ENCODE measurements around the gene PTPRR. TPM values are rescaled to one million over a fixed set of nuclear protein-coding genes. Genes with fewer than 3 reads are reported as not detected.

PTPRR gene
- total RNA-seq, 2 experiments from 2014 or later = not detected

GRCh38 chr12:70854138-70854537 is 66.4 kb downstream of the PTPRR start:
- Mint-ChIP-seq H3K9me3 (no peaks in the 10 kb centered on the region), H3K4me3 (no peak overlapping the region), H3K27ac (no peak overlapping the region), H3K36me3 (ENCODE audit: low read depth) (no peaks in the 10 kb centered on the region), H3K4me1 (ENCODE audit: low read depth) (no peaks in the 10 kb centered on the region), H3K27me3 (no peaks in the 10 kb centered on the region)
- Histone ChIP-seq H3K36me3 (ENCODE audit: insufficient read depth, low read length) (no peaks in the 10 kb centered on the region), H3K4me1 (ENCODE audit: insufficient read depth, low read length) (no peaks in the 10 kb centered on the region), H3K27me3 (ENCODE audit: control insufficient read depth in 1 of 2, insufficient read depth in 2 of 2, low read length in 2 of 2) (no peaks in the 10 kb centered on the region), H3K4me3 (ENCODE audit: low read length) (no peak overlapping the region), H3K9me3 (ENCODE audit: control insufficient read depth in 1 of 2, insufficient read depth in 1 of 2, low read length in 2 of 2) (no peaks in the 10 kb centered on the region), H3K27ac (ENCODE audit: low read depth in 1 of 2, low read length in 2 of 2) (no peak overlapping the region)
- no peak for TF ChIP-seq CTCF (IDR thresholded peaks at IDR 0.05)
- CTCF ChIA-PET = no interaction called here
- DNase-seq (no peak), ATAC-seq (ENCODE audit: poor library complexity) (no peak)
- POLR2A ChIA-PET = no interaction called here
- intact Hi-C loops (cut with DNase I, micrococcal nuclease) = no loop called here

- Histone ChIP-seq H3K27ac (ENCODE audit: low read depth in 1 of 2, low read length in 2 of 2) (no peak overlapping the region), H3K36me3 (ENCODE audit: insufficient read depth, low read length) (no peaks in the 10 kb centered on the region), H3K9me3 (ENCODE audit: control insufficient read depth in 1 of 2, insufficient read depth in 1 of 2, low read length in 2 of 2) (no peaks in the 10 kb centered on the region), H3K27me3 (ENCODE audit: control insufficient read depth in 1 of 2, insufficient read depth in 2 of 2, low read length in 2 of 2) (no peaks in the 10 kb centered on the region), H3K4me1 (ENCODE audit: insufficient read depth, low read length) (no peaks in the 10 kb centered on the region), H3K4me3 (ENCODE audit: low read length) (no peak overlapping the region)
- no peak for ATAC-seq (ENCODE audit: poor library complexity)
- TF ChIP-seq CTCF (IDR thresholded peaks at IDR 0.05) = no peak
- Mint-ChIP-seq H3K4me3 (no peak overlapping the region), H3K9me3 (no peaks in the 10 kb centered on the region), H3K4me1 (ENCODE audit: low read depth) (no peaks in the 10 kb centered on the region), H3K36me3 (ENCODE audit: low read depth) (no peaks in the 10 kb centered on the region), H3K27me3 (no peaks in the 10 kb centered on the region), H3K27ac (no peak overlapping the region)
- POLR2A ChIA-PET = no interaction called here
- intact Hi-C loops (cut with DNase I, micrococcal nuclease) = no loop called here
- CTCF ChIA-PET = no interaction called here
- no peak for DNase-seq
Observed at GRCh38 chr12:70853326-70853725, 67.2 kb downstream of the PTPRR start.

GRCh38 chr12:70852416-70853150 is 68.0 kb downstream of the PTPRR start:
- no peaks in the 10 kb centered on the region for H3K9me3 Mint-ChIP-seq
- Histone ChIP-seq H3K27ac (ENCODE audit: low read depth in 1 of 2, low read length in 2 of 2) (no peak overlapping the region), H3K9me3 (ENCODE audit: control insufficient read depth in 1 of 2, insufficient read depth in 1 of 2, low read length in 2 of 2) (no peaks in the 10 kb centered on the region), H3K4me1 (ENCODE audit: insufficient read depth, low read length) (no peaks in the 10 kb centered on the region), H3K4me3 (ENCODE audit: low read length) (no peak overlapping the region), H3K27me3 (ENCODE audit: control insufficient read depth in 1 of 2, insufficient read depth in 2 of 2, low read length in 2 of 2) (no peaks in the 10 kb centered on the region), H3K36me3 (ENCODE audit: insufficient read depth, low read length) (no peaks in the 10 kb centered on the region)
- DNase-seq (no peak), ATAC-seq (ENCODE audit: poor library complexity) (no peak)
- ChIA-PET POLR2A (no interaction called here), CTCF (no interaction called here)
- no peak overlapping the region for H3K27ac Mint-ChIP-seq
- H3K27me3 Mint-ChIP-seq = no peaks in the 10 kb centered on the region
- intact Hi-C loops (cut with DNase I, micrococcal nuclease) = no loop called here
- TF ChIP-seq CTCF (IDR thresholded peaks at IDR 0.05) = no peak
- H3K4me3 Mint-ChIP-seq = no peak overlapping the region
- no peaks in the 10 kb centered on the region for H3K36me3 Mint-ChIP-seq (ENCODE audit: low read depth)
- H3K4me1 Mint-ChIP-seq (ENCODE audit: low read depth) = no peaks in the 10 kb centered on the region
